HepG2 (cell line): Measurements from ENCODE around the gene HTR3C. TPM values are rescaled to one million over a fixed set of nuclear protein-coding genes. Genes with fewer than 3 reads are reported as not detected.

Source experiments
- ATAC-seq: fragments of 200-7000 bp; cut with Tn5 transposase; 3 replicates; pipeline ENCODE4 v1.9.1; 2020; ENCODE audit warnings: mild to moderate bottlenecking, moderate library complexity
- BruUV-seq: library from RNA; stranded (reverse); fragments of 400-500 nt; replicated peaks from 2 replicates; lab custom pipeline; 2021; lab: Mats Ljungman, UMichigan
- CTCF ChIA-PET: fragments of 300-600 bp; formaldehyde crosslinking; extraction: SDS; loops from one replicate; lab custom pipeline; 2021; ENCODE audit warnings: low total read pairs, inconsistent platforms, low intra/inter-chr PET ratio; lab: Yijun Ruan, JAX
- POLR2A ChIA-PET: fragments of 350-600 bp; sonication (Branson Sonifier 250); formaldehyde crosslinking; loops from one replicate; lab custom pipeline; 2020; ENCODE audit warnings: antibody characterized with exemption, inconsistent platforms; lab: Yijun Ruan, JAX
- DNase-seq: peaks from one replicate; pipeline ENCODE4 v3.0.0-alpha.2; 2015; ENCODE audit warnings: low spot score
- FAIRE-seq: peaks from 3 replicates; lab custom pipeline; 2011; peaks lifted over from hg19 to GRCh38; lab: Jason Lieb, UNC
- H2AFZ ChIP-seq: one replicate; pipeline ENCODE4 v1.6.1; 2011; ENCODE audit warnings: low read length, inconsistent platforms
- H3K27ac ChIP-seq: fragments of 300-600 bp; 3 replicates; pipeline ENCODE4 v1.8.0; 2011; ENCODE audit warnings: mixed run types, mild to moderate bottlenecking, mixed read lengths, low read length, inconsistent platforms; ENCODE audit not compliant: insufficient read depth; ENCODE audit errors: extremely low read length
- H3K27me3 ChIP-seq, 2 experiments: fragments of 200-600 bp in 1 of 2; 2 replicates in 1 of 2; 3 replicates in 1 of 2; pipeline versions ENCODE4 v1.6.0 to v1.8.0; 2011; ENCODE audit warnings: low read length in 2 of 2, mild to moderate bottlenecking in 2 of 2, moderate library complexity in 2 of 2, inconsistent platforms in 1 of 2; ENCODE audit not compliant: insufficient read depth in 2 of 2, control insufficient read depth in 1 of 2
- H3K36me3 ChIP-seq, 2 experiments: fragments of 200-600 bp in 1 of 2; replicated peaks in 1 of 2; 2 replicates in 1 of 2; 3 replicates in 1 of 2; pipeline versions ENCODE4 v1.5.1 to v1.8.0; 2011; ENCODE audit warnings: low read length in 2 of 2, inconsistent platforms in 1 of 2; ENCODE audit not compliant: insufficient read depth in 2 of 2, control insufficient read depth in 1 of 2
- H3K4me1 ChIP-seq: 2 replicates; pipeline ENCODE4 v1.5.1; 2012; ENCODE audit warnings: low read length, inconsistent platforms; ENCODE audit not compliant: insufficient read depth
- H3K4me2 ChIP-seq: 2 replicates; pipeline ENCODE4 v1.6.0; 2011; ENCODE audit warnings: low read depth, low read length, inconsistent platforms
- H3K4me3 ChIP-seq, 3 experiments: fragments of 200-600 bp in 1 of 3; sonication (generic), shearing (Covaris generic) in 1 of 3; replicated peaks in 1 of 3; 2 replicates each; pipeline ENCODE4 v1.5.1; 2011 to 2016; ENCODE audit warnings: low read length in 3 of 3, inconsistent platforms in 2 of 3, low read depth in 2 of 3, mild to moderate bottlenecking in 2 of 3, control low read depth in 1 of 3, mixed read lengths in 1 of 3; ENCODE audit not compliant: insufficient read depth in 1 of 3
- H3K79me2 ChIP-seq: one replicate; pipeline ENCODE4 v1.6.1; 2011; ENCODE audit warnings: low read length, inconsistent platforms; ENCODE audit not compliant: insufficient read depth
- H3K9ac ChIP-seq: 2 replicates; pipeline ENCODE4 v1.6.0; 2011; ENCODE audit warnings: mild to moderate bottlenecking, low read depth, low read length, inconsistent platforms; ENCODE audit not compliant: insufficient read depth
- H3K9me3 ChIP-seq: 2 replicates; pipeline ENCODE4 v1.5.1; 2012; ENCODE audit warnings: mild to moderate bottlenecking, low read length
- H4K20me1 ChIP-seq: 2 replicates; pipeline ENCODE4 v1.6.0; 2011; ENCODE audit warnings: inconsistent platforms, mild to moderate bottlenecking, low read length, moderate library complexity; ENCODE audit not compliant: insufficient read depth
- SSRP1 ChIP-seq: IDR thresholded peaks from 2 replicates; pipeline ENCODE4 v1.6.1; 2016; ENCODE audit warnings: control low read depth
- WGBS: methylation state at CpG from one replicate; pipeline ENCODE4 v1.1.6; 2017; ENCODE audit warnings: low lambda C conversion rate; 5-methylcytosine and 5-hydroxymethylcytosine counted together
- in situ Hi-C: cut with HindIII; loops from 2 replicates; pipeline ENCODE4 v1.10.0; 2017; ENCODE audit warnings: low pct_unique_long_range_greater_than_20kb; ENCODE audit not compliant: extremely low pct_ligation_motif_present
- intact Hi-C: fragments of 100-400 bp; cut with micrococcal nuclease; formaldehyde crosslinking; loops from one replicate; pipeline ENCODE4 v1.10.0; 2022; ENCODE audit not compliant: unreplicated experiment
- polyA plus RNA-seq, 8 experiments: library from polyadenylated mRNA; depleted of rRNA in 3 of 8; stranded (reverse) in 7 of 8; unstranded in 1 of 8; fragments of >200 nt; fragmentation: Illumina TruSeq in 4 of 8; extraction: Trizol in 4 of 8; gene quantifications; 2 replicates each; pipeline versions ENCODE4 v1.2.1 to v1.2.3, GENCODE V29; 2011 to 2016; ENCODE audit warnings: low read depth in 4 of 8, missing spikeins in 1 of 8, mixed read lengths in 1 of 8; ENCODE audit not compliant: insufficient read depth in 1 of 8
- small RNA-seq, 3 experiments: library from RNA; depleted of rRNA; stranded (forward); fragments of <200 nt; gene quantifications; one replicate each; pipeline ENCODE3, GENCODE V24; 2012; ENCODE audit warnings: low read depth in 2 of 3, low replicate concordance in 1 of 3; ENCODE audit not compliant: insufficient read length in 3 of 3, insufficient read depth in 2 of 3
- total RNA-seq, 5 experiments: library from RNA; depleted of rRNA; stranded (reverse); fragments of >200 nt; fragmentation: Illumina TruSeq; extraction: Trizol; gene quantifications; 2 replicates each; pipeline ENCODE4 v1.2.3, GENCODE V29; 2016; ENCODE audit warnings: low read depth in 1 of 5
- TF ChIP-seq, protein P1 (sequence below), 2 experiments: sonication (generic) in 1 of 2; formaldehyde crosslinking in 1 of 2; IDR thresholded peaks; 2 replicates each; pipeline versions ENCODE4 v1.6.1 to v1.9.0; 2014 to 2022; ENCODE audit warnings: antibody characterized with exemption in 1 of 2, borderline replicate concordance in 1 of 2, inconsistent platforms in 1 of 2, low read depth in 1 of 2, missing genetic modification reagents in 1 of 2

HTR3C gene
- total and polyA plus RNA-seq, 2 of the 13 experiments (the other 11 are each of a cell fraction or from before 2014, with no cell fraction given) = not detected

DNA sequence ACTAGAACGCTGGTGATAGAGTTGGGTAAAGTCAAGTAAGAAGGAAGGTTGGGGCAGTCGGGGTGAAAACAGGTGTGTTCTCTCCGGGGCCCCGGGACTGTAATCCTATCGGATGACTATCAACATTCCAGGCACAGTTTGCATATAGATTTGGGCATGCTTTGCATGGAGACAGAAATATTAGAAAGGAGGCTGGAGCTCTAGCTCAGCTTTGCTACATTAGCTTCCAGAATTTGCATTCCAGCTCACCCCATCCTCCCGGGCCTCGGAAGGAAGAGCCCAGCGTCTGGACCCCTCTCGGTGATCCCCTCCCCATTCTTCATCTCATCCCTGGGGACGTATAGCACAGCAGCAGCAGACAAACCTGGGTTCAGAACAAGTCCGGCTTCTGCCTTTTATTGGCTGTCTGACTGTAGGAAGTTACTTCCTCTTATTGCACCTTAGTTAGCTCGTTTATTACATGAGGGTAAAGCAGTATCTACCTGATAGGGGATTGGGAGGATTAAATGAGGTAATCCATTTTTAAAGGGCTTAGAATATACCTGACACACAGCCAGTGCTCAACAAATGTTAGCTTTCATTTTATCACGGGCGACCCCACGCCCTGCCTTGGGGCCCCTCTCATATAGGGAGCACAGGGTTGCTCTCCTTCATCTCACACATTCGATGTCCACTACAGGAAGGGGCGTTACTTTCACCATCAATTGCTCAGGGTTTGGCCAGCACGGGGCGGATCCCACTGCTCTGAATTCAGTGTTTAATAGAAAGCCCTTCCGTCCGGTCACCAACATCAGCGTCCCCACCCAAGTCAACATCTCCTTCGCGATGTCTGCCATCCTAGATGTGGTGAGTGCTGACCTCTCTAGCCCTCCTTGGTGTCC lies 47.2 kb downstream of the HTR3C start:
- no TSS peak for BruUV-seq
- 34% methylated on average over 24 of the region's 24 CpGs for WGBS
- H3K36me3 ChIP-seq = no peaks in the 10 kb centered on the region
- no peaks in the 10 kb centered on the region for H3K9me3 ChIP-seq
- in situ Hi-C loops = no loop called here
- FAIRE-seq (no peak), ATAC-seq (no peak), DNase-seq (no peak)
- CTCF ChIA-PET = no interaction called here
- no peaks in the 10 kb centered on the region for H3K79me2 ChIP-seq
- TF ChIP-seq, protein P1, sequence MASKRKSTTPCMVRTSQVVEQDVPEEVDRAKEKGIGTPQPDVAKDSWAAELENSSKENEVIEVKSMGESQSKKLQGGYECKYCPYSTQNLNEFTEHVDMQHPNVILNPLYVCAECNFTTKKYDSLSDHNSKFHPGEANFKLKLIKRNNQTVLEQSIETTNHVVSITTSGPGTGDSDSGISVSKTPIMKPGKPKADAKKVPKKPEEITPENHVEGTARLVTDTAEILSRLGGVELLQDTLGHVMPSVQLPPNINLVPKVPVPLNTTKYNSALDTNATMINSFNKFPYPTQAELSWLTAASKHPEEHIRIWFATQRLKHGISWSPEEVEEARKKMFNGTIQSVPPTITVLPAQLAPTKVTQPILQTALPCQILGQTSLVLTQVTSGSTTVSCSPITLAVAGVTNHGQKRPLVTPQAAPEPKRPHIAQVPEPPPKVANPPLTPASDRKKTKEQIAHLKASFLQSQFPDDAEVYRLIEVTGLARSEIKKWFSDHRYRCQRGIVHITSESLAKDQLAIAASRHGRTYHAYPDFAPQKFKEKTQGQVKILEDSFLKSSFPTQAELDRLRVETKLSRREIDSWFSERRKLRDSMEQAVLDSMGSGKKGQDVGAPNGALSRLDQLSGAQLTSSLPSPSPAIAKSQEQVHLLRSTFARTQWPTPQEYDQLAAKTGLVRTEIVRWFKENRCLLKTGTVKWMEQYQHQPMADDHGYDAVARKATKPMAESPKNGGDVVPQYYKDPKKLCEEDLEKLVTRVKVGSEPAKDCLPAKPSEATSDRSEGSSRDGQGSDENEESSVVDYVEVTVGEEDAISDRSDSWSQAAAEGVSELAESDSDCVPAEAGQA (IDR thresholded peaks at IDR 0.05; ENCODE audit: low read depth) = no peak
- TF ChIP-seq, protein P1 (CRISPR knock-in tag; IDR thresholded peaks at IDR 0.05; ENCODE audit: borderline replicate concordance) = no peak
- no peak for TF ChIP-seq SSRP1 (CRISPR knock-in tag)
- POLR2A ChIA-PET = no interaction called here
- no peak overlapping the region for H3K4me2 ChIP-seq
- intact Hi-C loops = no loop called here
- H3K27ac ChIP-seq = no peak overlapping the region
- peaks cover 0 to 3% of the 10 kb centered on the region in 2 experiments; a peak in 2 of 5 replicates for H3K27me3 ChIP-seq
- H4K20me1 ChIP-seq = no peaks in the 10 kb centered on the region
- no peak overlapping the region for H2AFZ ChIP-seq
- no peak overlapping the region for H3K9ac ChIP-seq
- no peak overlapping the region for H3K4me3 ChIP-seq
- H3K4me1 ChIP-seq = no peaks in the 10 kb centered on the region

Small RNA genes within 50 kb of the gene (small RNA-seq; reads per million reads assigned to genes)
- gene RF00019 = 0 reads per million in 3 experiments

Other genes with a start within 250 kb of the HTR3C start
- 0.62 TPM in 1 of 2 replicates, not detected in the other for gene MAP6D1, start 227.5 kb upstream of the HTR3C start, total RNA-seq (2016; rRNA removed; fragmentation: Illumina TruSeq; extraction: Trizol)
- 0.12 and 0.34 TPM in 2 replicates for gene MAP6D1, start 227.5 kb upstream of the HTR3C start, polyA plus RNA-seq (2011; rRNA removed)
- gene PARL, start 168.2 kb upstream of the HTR3C start, total RNA-seq (2016; rRNA removed; fragmentation: Illumina TruSeq; extraction: Trizol) = 58.6 and 60.5 TPM in 2 replicates
- 39.1 and 46.3 TPM in 2 replicates for gene PARL, start 168.2 kb upstream of the HTR3C start, polyA plus RNA-seq (2011; rRNA removed)
- 7.8 and 12.7 TPM in 2 replicates for gene ABCC5, start 35.2 kb upstream of the HTR3C start, total RNA-seq (2016; rRNA removed; fragmentation: Illumina TruSeq; extraction: Trizol)
- gene ABCC5, start 35.2 kb upstream of the HTR3C start, polyA plus RNA-seq (2011; rRNA removed) = 12.5 and 14.1 TPM in 2 replicates
- gene HTR3D, start 21.3 kb upstream of the HTR3C start, total RNA-seq (2016; rRNA removed; fragmentation: Illumina TruSeq; extraction: Trizol) = not detected in 2 replicates
- not detected in 2 replicates for gene HTR3D, start 21.3 kb upstream of the HTR3C start, polyA plus RNA-seq (2011; rRNA removed)
- not detected in 2 replicates for gene HTR3E, start 44.0 kb downstream of the HTR3C start, total RNA-seq (2016; rRNA removed; fragmentation: Illumina TruSeq; extraction: Trizol)
- gene HTR3E, start 44.0 kb downstream of the HTR3C start, polyA plus RNA-seq (2011; rRNA removed) = not detected in 2 replicates
- gene EIF2B5, start 82.3 kb downstream of the HTR3C start, total RNA-seq (2016; rRNA removed; fragmentation: Illumina TruSeq; extraction: Trizol) = 60.2 and 60.3 TPM in 2 replicates
- 38.4 and 42.2 TPM in 2 replicates for gene EIF2B5, start 82.3 kb downstream of the HTR3C start, polyA plus RNA-seq (2011; rRNA removed)
- gene DVL3, start 102.3 kb downstream of the HTR3C start, total RNA-seq (2016; rRNA removed; fragmentation: Illumina TruSeq; extraction: Trizol) = 25.4 and 29.0 TPM in 2 replicates
- 36.1 and 42.9 TPM in 2 replicates for gene DVL3, start 102.3 kb downstream of the HTR3C start, polyA plus RNA-seq (2011; rRNA removed)
- 124 and 126 TPM in 2 replicates for gene AP2M1, start 121.8 kb downstream of the HTR3C start, total RNA-seq (2016; rRNA removed; fragmentation: Illumina TruSeq; extraction: Trizol)
- gene AP2M1, start 121.8 kb downstream of the HTR3C start, polyA plus RNA-seq (2011; rRNA removed) = 146 and 189 TPM in 2 replicates
- gene ABCF3, start 133.2 kb downstream of the HTR3C start, total RNA-seq (2016; rRNA removed; fragmentation: Illumina TruSeq; extraction: Trizol) = 32.7 and 38.8 TPM in 2 replicates
- 46.5 and 48.2 TPM in 2 replicates for gene ABCF3, start 133.2 kb downstream of the HTR3C start, polyA plus RNA-seq (2011; rRNA removed)
- 0.04 TPM in 1 of 2 replicates, not detected in the other for gene VWA5B2, start 176.5 kb downstream of the HTR3C start, total RNA-seq (2016; rRNA removed; fragmentation: Illumina TruSeq; extraction: Trizol)
- gene VWA5B2, start 176.5 kb downstream of the HTR3C start, polyA plus RNA-seq (2011; rRNA removed) = 0.03 and 0.04 TPM in 2 replicates
- 28.8 and 46.6 TPM in 2 replicates for gene ALG3, start 195.9 kb downstream of the HTR3C start, total RNA-seq (2016; rRNA removed; fragmentation: Illumina TruSeq; extraction: Trizol)
- 57.1 and 63.2 TPM in 2 replicates for gene ALG3, start 195.9 kb downstream of the HTR3C start, polyA plus RNA-seq (2011; rRNA removed)
- 13.1 and 16.4 TPM in 2 replicates for gene EEF1AKMT4, start 196.6 kb downstream of the HTR3C start, total RNA-seq (2016; rRNA removed; fragmentation: Illumina TruSeq; extraction: Trizol)
- 14.6 and 15.8 TPM in 2 replicates for gene EEF1AKMT4, start 196.6 kb downstream of the HTR3C start, polyA plus RNA-seq (2011; rRNA removed)
- gene CAMK2N2, start 208.5 kb downstream of the HTR3C start, total RNA-seq (2016; rRNA removed; fragmentation: Illumina TruSeq; extraction: Trizol) = 0.27 TPM in 1 of 2 replicates, not detected in the other
- 0.04 and 0.12 TPM in 2 replicates for gene CAMK2N2, start 208.5 kb downstream of the HTR3C start, polyA plus RNA-seq (2011; rRNA removed)
- gene ECE2, start 223.0 kb downstream of the HTR3C start, total RNA-seq (2016; rRNA removed; fragmentation: Illumina TruSeq; extraction: Trizol) = not detected in 2 replicates
- 0.03 TPM in 1 of 2 replicates, not detected in the other for gene ECE2, start 223.0 kb downstream of the HTR3C start, polyA plus RNA-seq (2011; rRNA removed)
- 200 and 312 TPM in 2 replicates for gene PSMD2, start 246.2 kb downstream of the HTR3C start, total RNA-seq (2016; rRNA removed; fragmentation: Illumina TruSeq; extraction: Trizol)
- 125 and 152 TPM in 2 replicates for gene PSMD2, start 246.2 kb downstream of the HTR3C start, polyA plus RNA-seq (2011; rRNA removed)